ENCODE measurements around the gene GMNN. TPM values are rescaled to one million over a fixed set of nuclear protein-coding genes. Genes with fewer than 3 reads are reported as not detected.

The GMNN gene
- total RNA-seq, 2 donors from 2014 or later, result 39.2 to 42.8 TPM

- Histone ChIP-seq H3K9me3 (no peaks in the 10 kb centered on the region), H3K4me1 (peaks cover 21% of the 10 kb centered on the region), H3K27ac (peak overlapping the region; percentile 96 to 100 (median 97)), H3K27me3 (no peaks in the 10 kb centered on the region), H3K36me3 (replicated peaks in 1 of 2; ENCODE audit: insufficient read depth in 1 of 2, low read depth in 2 of 2) (no peaks in the 10 kb centered on the region), H3K4me3 (peak overlapping the region in 1 of 2 donors; percentile 14)
- WGBS, 2 donors, result 8 to 25% methylated on average over 1 of the region's 1 CpG
- TF ChIP-seq, protein P1, sequence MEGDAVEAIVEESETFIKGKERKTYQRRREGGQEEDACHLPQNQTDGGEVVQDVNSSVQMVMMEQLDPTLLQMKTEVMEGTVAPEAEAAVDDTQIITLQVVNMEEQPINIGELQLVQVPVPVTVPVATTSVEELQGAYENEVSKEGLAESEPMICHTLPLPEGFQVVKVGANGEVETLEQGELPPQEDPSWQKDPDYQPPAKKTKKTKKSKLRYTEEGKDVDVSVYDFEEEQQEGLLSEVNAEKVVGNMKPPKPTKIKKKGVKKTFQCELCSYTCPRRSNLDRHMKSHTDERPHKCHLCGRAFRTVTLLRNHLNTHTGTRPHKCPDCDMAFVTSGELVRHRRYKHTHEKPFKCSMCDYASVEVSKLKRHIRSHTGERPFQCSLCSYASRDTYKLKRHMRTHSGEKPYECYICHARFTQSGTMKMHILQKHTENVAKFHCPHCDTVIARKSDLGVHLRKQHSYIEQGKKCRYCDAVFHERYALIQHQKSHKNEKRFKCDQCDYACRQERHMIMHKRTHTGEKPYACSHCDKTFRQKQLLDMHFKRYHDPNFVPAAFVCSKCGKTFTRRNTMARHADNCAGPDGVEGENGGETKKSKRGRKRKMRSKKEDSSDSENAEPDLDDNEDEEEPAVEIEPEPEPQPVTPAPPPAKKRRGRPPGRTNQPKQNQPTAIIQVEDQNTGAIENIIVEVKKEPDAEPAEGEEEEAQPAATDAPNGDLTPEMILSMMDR (IDR thresholded peaks at IDR 0.05), result no peak
- no peak for TF ChIP-seq POLR2A (IDR thresholded peaks at IDR 0.05)
- no peak for DNase-seq
- no peak for ATAC-seq
- intact Hi-C loops (cut with DNase I), result no loop called here
These were observed 2.5 kb downstream of the GMNN start for GRCh38 chr6:24777227-24777626.

DNA sequence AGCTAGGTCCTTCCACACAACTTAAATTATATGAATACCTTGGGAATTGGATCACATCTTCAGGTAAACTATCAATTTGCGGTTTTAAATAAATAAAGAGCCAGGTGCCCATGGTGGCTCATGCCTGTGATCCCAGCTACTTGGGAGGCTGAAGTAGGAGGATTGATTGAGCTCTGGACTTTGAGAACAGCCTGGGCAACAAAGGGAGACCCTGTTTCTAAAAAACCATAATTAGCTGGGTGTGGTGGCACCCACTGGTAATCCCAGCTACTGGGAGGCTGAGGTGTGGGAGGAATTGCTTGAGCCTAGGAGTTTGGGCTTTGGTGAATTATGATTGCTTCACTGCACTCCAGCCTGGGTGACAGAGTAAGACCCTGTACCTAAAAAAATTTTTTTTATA lies 3.4 kb downstream of the GMNN start:
- Histone ChIP-seq H3K4me1 (peaks cover 30% of the 10 kb centered on the region), H3K27ac (peak overlapping the region; percentile 20 to 100 (median 97)), H3K9me3 (no peaks in the 10 kb centered on the region), H3K27me3 (no peaks in the 10 kb centered on the region), H3K4me3 (peak overlapping the region in 1 of 2 donors; percentile 14), H3K36me3 (replicated peaks in 1 of 2; ENCODE audit: insufficient read depth in 1 of 2, low read depth in 2 of 2) (no peaks in the 10 kb centered on the region)
- TF ChIP-seq, protein P1 (IDR thresholded peaks at IDR 0.05), result no peak
- peak in 2 of 3 donors; percentile 11 to 15 for TF ChIP-seq POLR2A (IDR thresholded peaks at IDR 0.05)
- ATAC-seq (no peak), DNase-seq (no peak)
- WGBS, 2 donors, result 5 to 19% methylated on average over 1 of the region's 1 CpG
- intact Hi-C loops (cut with DNase I), result no loop called here

DNA sequence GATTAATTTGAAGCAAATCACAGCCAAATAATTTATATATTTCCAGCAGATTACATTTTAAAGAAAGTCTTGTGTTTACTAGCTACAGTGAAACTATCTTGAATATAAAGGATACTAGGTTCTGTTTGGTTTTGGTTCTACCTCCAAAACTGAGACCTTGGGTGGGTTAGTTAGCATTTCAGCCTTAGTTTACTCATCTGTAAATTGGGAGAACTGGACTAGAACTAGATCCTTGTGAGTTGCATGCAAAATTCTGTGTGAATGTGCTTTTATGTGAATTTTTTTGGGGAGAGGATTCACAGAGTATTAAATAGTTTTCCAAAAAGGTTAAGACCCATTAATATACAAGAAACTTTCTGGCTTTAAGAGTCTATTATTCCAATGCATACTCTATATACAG lies 4.1 kb downstream of the GMNN start:
- ATAC-seq (no peak), DNase-seq (no peak)
- no peak for TF ChIP-seq POLR2A (IDR thresholded peaks at IDR 0.05)
- TF ChIP-seq, protein P1 (IDR thresholded peaks at IDR 0.05), result no peak
- intact Hi-C loops (cut with DNase I), result no loop called here
- H3K27me3 ChIP-seq, result no peaks in the 10 kb centered on the region
- peak overlapping the region; percentile 6 to 100 (median 89) for H3K27ac ChIP-seq
- peaks cover 32% of the 10 kb centered on the region for H3K4me1 ChIP-seq
- no peak overlapping the region for H3K4me3 ChIP-seq
- H3K9me3 ChIP-seq, result no peaks in the 10 kb centered on the region
- no peaks in the 10 kb centered on the region for H3K36me3 ChIP-seq (replicated peaks in 1 of 2; ENCODE audit: insufficient read depth in 1 of 2, low read depth in 2 of 2)

- DNase-seq (no peak), ATAC-seq (peak; percentile 28)
- intact Hi-C loops (cut with DNase I), result no loop called here
- Histone ChIP-seq H3K27ac (peak overlapping the region; percentile 21 to 100 (median 89)), H3K4me1 (peaks cover 32% of the 10 kb centered on the region), H3K9me3 (no peaks in the 10 kb centered on the region), H3K4me3 (no peak overlapping the region), H3K36me3 (replicated peaks in 1 of 2; ENCODE audit: insufficient read depth in 1 of 2, low read depth in 2 of 2) (peaks cover 0 to 4% of the 10 kb centered on the region in 2 donors), H3K27me3 (no peaks in the 10 kb centered on the region)
- 10 to 21% methylated on average over 3 of the region's 3 CpGs for WGBS, 2 donors
- TF ChIP-seq, protein P1 (IDR thresholded peaks at IDR 0.05), result peak in 2 of 7 experiments; percentile 12 to 32
- peak in 1 of 3 donors; percentile 17 for TF ChIP-seq POLR2A (IDR thresholded peaks at IDR 0.05)
These were observed 4.8 kb downstream of the GMNN start for GRCh38 chr6:24779416-24780016.

GRCh38 chr6:24780206-24780605 lies 5.5 kb downstream of the GMNN start:
- Histone ChIP-seq H3K4me1 (peaks cover 32% of the 10 kb centered on the region), H3K36me3 (replicated peaks in 1 of 2; ENCODE audit: insufficient read depth in 1 of 2, low read depth in 2 of 2) (peaks cover 0 to 4% of the 10 kb centered on the region in 2 donors), H3K4me3 (no peak overlapping the region), H3K9me3 (no peaks in the 10 kb centered on the region), H3K27me3 (no peaks in the 10 kb centered on the region), H3K27ac (peak overlapping the region; percentile 21 to 100 (median 89))
- ATAC-seq (no peak), DNase-seq (no peak)
- TF ChIP-seq POLR2A (IDR thresholded peaks at IDR 0.05), result no peak
- TF ChIP-seq, protein P1 (IDR thresholded peaks at IDR 0.05), result no peak
- 27 to 37% methylated on average over 4 of the region's 4 CpGs for WGBS, 2 donors
- intact Hi-C loops (cut with DNase I), result no loop called here

Measured in body of pancreas (tissue), 4 donors.